Spinal cord (tissue), 10 donors: Measurements from ENCODE around the gene TASOR. TPM values are rescaled to one million over a fixed set of nuclear protein-coding genes. Genes with fewer than 3 reads are reported as not detected.

Experiments
- DNase-seq, 6 donors: peaks; one replicate each; pipeline versions ENCODE4 v3.0.0 to v3.0.0-alpha.2; 2013 to 2015; ENCODE audit warnings: low spot score in 6 of 6, low read depth in 4 of 6
- H3K27ac ChIP-seq: one replicate; pipeline ENCODE4 v1.5.1; 2013; ENCODE audit warnings: low read depth, low read length, control low read depth
- H3K27me3 ChIP-seq: one replicate; pipeline ENCODE4 v1.6.1; 2013; ENCODE audit warnings: low read length; ENCODE audit not compliant: control insufficient read depth, insufficient read depth
- H3K36me3 ChIP-seq: one replicate; pipeline ENCODE4 v1.6.1; 2013; ENCODE audit warnings: low read length; ENCODE audit not compliant: control insufficient read depth, insufficient read depth
- H3K4me1 ChIP-seq: one replicate; pipeline ENCODE4 v1.6.1; 2013; ENCODE audit warnings: low read length; ENCODE audit not compliant: control insufficient read depth, insufficient read depth
- H3K4me3 ChIP-seq: one replicate; pipeline ENCODE4 v1.5.1; 2013; ENCODE audit warnings: low read depth, low read length, control low read depth
- H3K9me3 ChIP-seq: one replicate; pipeline ENCODE4 v1.6.1; 2013; ENCODE audit warnings: low read length; ENCODE audit not compliant: control insufficient read depth, insufficient read depth
- WGBS: methylation state at CpG from one replicate; pipeline ENCODE4 v1.1.5; 2013; ENCODE audit warnings: missing lambda C conversion rate; ENCODE audit not compliant: insufficient coverage; 5-methylcytosine and 5-hydroxymethylcytosine counted together
- polyA plus RNA-seq, 2 donors: library from polyadenylated mRNA; unstranded; fragments of 120-200 nt; gene quantifications; one replicate each; pipeline ENCODE4 v1.2.1, GENCODE V29; 2013; ENCODE audit not compliant: insufficient read length in 2 of 2
- total RNA-seq, 2 donors: library from RNA; depleted of rRNA in 1 of 2; stranded (reverse); fragments of 120-200 nt in 1 of 2; fragments of >200 nt in 1 of 2; gene quantifications; one replicate each; pipeline versions ENCODE4 v1.2.3 to v1.2.4, GENCODE V29; 2013 to 2014
- donor health status: healthy.

Gene TASOR
- total and polyA plus RNA-seq, 4 donors: 44.3 to 150 (median 73.5) TPM

GRCh38 chr3:56654460-56654859 is 28.6 kb downstream of the TASOR start:
- no peaks in the 10 kb centered on the region for H3K9me3 ChIP-seq
- H3K27me3 ChIP-seq: no peaks in the 10 kb centered on the region
- WGBS: 100% methylated on average over 1 of the region's 1 CpG
- no peak overlapping the region for H3K27ac ChIP-seq
- no peak overlapping the region for H3K4me3 ChIP-seq
- H3K36me3 ChIP-seq: peaks cover 23% of the 10 kb centered on the region
- no peaks in the 10 kb centered on the region for H3K4me1 ChIP-seq
- DNase-seq: no peak

- no peaks in the 10 kb centered on the region for H3K4me1 ChIP-seq
- H3K27me3 ChIP-seq: no peaks in the 10 kb centered on the region
- H3K4me3 ChIP-seq: no peak overlapping the region
- H3K27ac ChIP-seq: no peak overlapping the region
- no CpG with 5 or more reads among the region's 2 CpGs for WGBS
- H3K9me3 ChIP-seq: no peaks in the 10 kb centered on the region
- peaks cover 18% of the 10 kb centered on the region for H3K36me3 ChIP-seq
- DNase-seq: no peak
These were observed 37.7 kb downstream of the TASOR start for GRCh38 chr3:56645407-56645806.

GRCh38 chr3:56633602-56634535 is 49.2 kb downstream of the TASOR start:
- H3K27ac ChIP-seq: no peak overlapping the region
- peak in 2 of 6 donors; percentile 22 to 42 for DNase-seq
- H3K27me3 ChIP-seq: no peaks in the 10 kb centered on the region
- H3K9me3 ChIP-seq: no peaks in the 10 kb centered on the region
- WGBS: no CpG with 5 or more reads among the region's 9 CpGs
- H3K4me3 ChIP-seq: no peak overlapping the region
- H3K4me1 ChIP-seq: no peaks in the 10 kb centered on the region
- H3K36me3 ChIP-seq: peaks cover 19% of the 10 kb centered on the region

Other genes starting within 250 kb of the TASOR start
- gene ERC2, start 214.8 kb downstream of the TASOR start, total RNA-seq: 10 to 100 TPM; 24.0 to 51.3 TPM
- gene ERC2, start 214.8 kb downstream of the TASOR start, polyA plus RNA-seq: 10 to 100 TPM; 26.8 to 32.6 TPM
- gene CCDC66, start 126.1 kb downstream of the TASOR start, total RNA-seq: 10 to 100 TPM; 42.2 to 58.3 TPM
- gene CCDC66, start 126.1 kb downstream of the TASOR start, polyA plus RNA-seq: 10 to 100 TPM; 26.9 to 38.3 TPM
- gene ARHGEF3, start 118.7 kb upstream of the TASOR start, total RNA-seq: 10 to 100 TPM; 18.6 to 25.9 TPM
- gene ARHGEF3, start 118.7 kb upstream of the TASOR start, polyA plus RNA-seq: 10 to 100 TPM; 22.3 to 25.9 TPM